ENCODE results near the gene AMHR2. TPM values are rescaled to one million over a fixed set of nuclear protein-coding genes. Genes with fewer than 3 reads are reported as not detected.

AMHR2 gene
- total RNA-seq, 1 experiment from 2014 or later, result not detected

DNA sequence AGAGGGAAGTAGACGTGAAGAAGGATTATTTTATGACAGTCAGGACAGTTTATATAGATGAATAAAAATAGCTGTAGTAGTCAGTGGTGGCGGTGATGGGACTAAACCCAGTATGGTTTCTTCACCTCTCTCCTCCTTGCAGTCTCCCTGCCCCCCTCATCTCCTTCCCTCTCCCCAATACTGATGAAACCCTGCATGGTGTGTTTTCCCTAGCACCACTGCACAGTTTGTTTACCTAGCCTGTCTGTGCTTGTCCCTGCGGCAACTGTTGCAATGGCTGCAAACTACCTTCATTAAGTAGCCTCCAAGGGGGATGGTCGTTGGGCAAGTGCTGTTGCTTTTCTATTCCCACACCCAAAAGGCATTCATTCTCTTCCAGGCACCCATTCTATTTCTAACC lies 43.0 kb downstream of the AMHR2 start:
- Histone ChIP-seq H3K9ac (ENCODE audit: extremely low read depth, insufficient read length, low read length) (no peak overlapping the region), H3K56ac (ENCODE audit: insufficient read length, low read depth, low read length) (no peak overlapping the region), H2BK5ac (ENCODE audit: insufficient read length, low read length) (no peak overlapping the region), H3K27ac (ENCODE audit: insufficient read length, low read depth, low read length) (no peak overlapping the region), H2AK5ac (ENCODE audit: insufficient read length, low read length) (no peak overlapping the region), H3K18ac (ENCODE audit: insufficient read length, low read depth, low read length) (no peak overlapping the region), H4K5ac (ENCODE audit: insufficient read length, low read depth, low read length) (no peak overlapping the region), H4K20me1 (ENCODE audit: control insufficient read depth, insufficient read depth, insufficient read length) (no peaks in the 10 kb centered on the region), H2BK120ac (ENCODE audit: low read depth, low read length, poor library complexity, severe bottlenecking) (no peak overlapping the region), H3K4ac (ENCODE audit: low read depth, low read length) (no peak overlapping the region), H2BK12ac (ENCODE audit: insufficient read length, low read depth, low read length) (no peak overlapping the region), H4K8ac (replicated peaks; ENCODE audit: insufficient read length, low read depth, low read length) (no peak overlapping the region), H3K9me3 (ENCODE audit: control insufficient read depth, low read depth, low read length) (no peaks in the 10 kb centered on the region), H3K27me3 (ENCODE audit: insufficient read depth, low read length) (no peaks in the 10 kb centered on the region), H3K23ac (ENCODE audit: insufficient read length, low read depth, low read length) (no peak overlapping the region), H3K14ac (ENCODE audit: insufficient read depth, low read length) (no peak overlapping the region), H3K4me2 (ENCODE audit: insufficient read depth, insufficient read length, low read length) (no peak overlapping the region), H3K4me1 (ENCODE audit: insufficient read depth, low read length) (no peaks in the 10 kb centered on the region), H4K91ac (ENCODE audit: insufficient read length, low read depth, low read length) (no peak overlapping the region), H2BK20ac (ENCODE audit: low read depth, low read length, poor library complexity, severe bottlenecking) (no peak overlapping the region), H3T11ph (ENCODE audit: low read length) (no peak overlapping the region), H2AFZ (ENCODE audit: low read length) (no peak overlapping the region), H2BK15ac (ENCODE audit: low read depth, low read length) (no peak overlapping the region), H3K79me1 (ENCODE audit: insufficient read depth, low read depth, low read length, poor library complexity, severe bottlenecking) (peaks cover 14% of the 10 kb centered on the region), H3K79me2 (ENCODE audit: insufficient read depth, low read length) (no peaks in the 10 kb centered on the region; the same call in none of the 2 replicates), H3K23me2 (ENCODE audit: insufficient read length, low read depth, low read length, poor library complexity, severe bottlenecking) (no peaks in the 10 kb centered on the region)
- Mint-ChIP-seq H3K4me1 (peaks cover 34 to 56% of the 10 kb centered on the region in 2 experiments), H3K9me3 (no peaks in the 10 kb centered on the region; a peak in 1 of 5 replicates), H3K4me3 (no peak overlapping the region), H3K27me3 (ENCODE audit: low read depth) (no peaks in the 10 kb centered on the region), H3K27ac (peak overlapping the region; percentile 40 to 92 (median 89); a peak in 5 of 7 replicates), H3K36me3 (ENCODE audit: insufficient read depth in 1 of 3, low read depth in 3 of 3) (peaks cover 77 to 99% (median 96%) of the 10 kb centered on the region in 3 experiments; a peak in 6 of 7 replicates)
- WGBS (ENCODE audit: extremely low coverage, insufficient read length, low lambda C conversion rate), result no CpG with 5 or more reads among the region's 4 CpGs
- DNase-seq, result no peak
- TF ChIP-seq, protein P1, sequence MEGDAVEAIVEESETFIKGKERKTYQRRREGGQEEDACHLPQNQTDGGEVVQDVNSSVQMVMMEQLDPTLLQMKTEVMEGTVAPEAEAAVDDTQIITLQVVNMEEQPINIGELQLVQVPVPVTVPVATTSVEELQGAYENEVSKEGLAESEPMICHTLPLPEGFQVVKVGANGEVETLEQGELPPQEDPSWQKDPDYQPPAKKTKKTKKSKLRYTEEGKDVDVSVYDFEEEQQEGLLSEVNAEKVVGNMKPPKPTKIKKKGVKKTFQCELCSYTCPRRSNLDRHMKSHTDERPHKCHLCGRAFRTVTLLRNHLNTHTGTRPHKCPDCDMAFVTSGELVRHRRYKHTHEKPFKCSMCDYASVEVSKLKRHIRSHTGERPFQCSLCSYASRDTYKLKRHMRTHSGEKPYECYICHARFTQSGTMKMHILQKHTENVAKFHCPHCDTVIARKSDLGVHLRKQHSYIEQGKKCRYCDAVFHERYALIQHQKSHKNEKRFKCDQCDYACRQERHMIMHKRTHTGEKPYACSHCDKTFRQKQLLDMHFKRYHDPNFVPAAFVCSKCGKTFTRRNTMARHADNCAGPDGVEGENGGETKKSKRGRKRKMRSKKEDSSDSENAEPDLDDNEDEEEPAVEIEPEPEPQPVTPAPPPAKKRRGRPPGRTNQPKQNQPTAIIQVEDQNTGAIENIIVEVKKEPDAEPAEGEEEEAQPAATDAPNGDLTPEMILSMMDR (conservative IDR thresholded peaks at IDR 0.05), result no peak
